ENCODE data around the gene CCDC180. TPM values are rescaled to one million over a fixed set of nuclear protein-coding genes. Genes with fewer than 3 reads are reported as not detected.
"Not testable (repeated sequence)": the region's sequence is repeated elsewhere in the genome, so short reads cannot be mapped to it uniquely, and the experiment has no call there.

CCDC180 gene
- polyA plus RNA-seq, 10 donors = 3.9 to 17.7 (median 6.7) TPM

DNA sequence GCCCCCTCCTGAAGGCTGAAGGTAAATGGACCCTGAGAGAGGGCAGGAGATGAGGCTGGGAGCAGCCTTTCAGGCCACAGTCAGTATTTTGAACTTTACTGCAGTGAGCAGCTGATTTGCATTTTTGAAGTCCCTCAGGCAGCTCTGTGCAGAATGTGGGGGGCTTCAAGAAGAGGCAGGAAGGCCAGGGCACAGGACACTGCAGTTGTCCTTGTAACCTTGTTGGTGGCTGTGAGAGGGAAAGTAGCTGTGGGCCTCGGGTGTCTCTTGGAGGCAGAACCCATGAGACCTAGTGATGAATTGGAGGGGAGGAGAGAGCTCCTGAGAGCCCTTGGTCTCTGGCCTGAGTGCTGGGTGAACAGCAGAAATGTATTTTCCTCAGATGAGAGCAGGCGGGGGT is 2.6 kb downstream of the CCDC180 start:
- no peak for DNase-seq

DNA sequence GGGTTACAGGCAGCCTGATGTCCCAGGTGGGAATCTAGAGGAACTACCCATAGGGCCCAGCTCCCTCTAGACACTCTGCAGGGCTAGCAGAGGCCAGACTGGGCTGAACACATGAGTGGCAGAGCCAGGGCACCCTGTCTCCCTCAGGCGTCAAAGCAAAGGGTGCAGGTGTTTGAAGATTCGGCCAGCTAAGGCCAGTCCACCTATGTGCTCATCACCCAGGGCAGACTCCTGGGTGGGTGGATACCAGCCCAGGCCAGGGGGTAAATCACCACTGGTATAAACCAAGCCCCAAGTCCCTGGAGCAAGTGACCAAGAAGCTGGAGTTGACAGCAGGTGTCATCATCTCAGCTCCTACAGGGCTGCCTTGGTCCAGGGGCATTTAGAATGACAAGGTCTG is 3.4 kb downstream of the CCDC180 start:
- no peak for DNase-seq

DNA sequence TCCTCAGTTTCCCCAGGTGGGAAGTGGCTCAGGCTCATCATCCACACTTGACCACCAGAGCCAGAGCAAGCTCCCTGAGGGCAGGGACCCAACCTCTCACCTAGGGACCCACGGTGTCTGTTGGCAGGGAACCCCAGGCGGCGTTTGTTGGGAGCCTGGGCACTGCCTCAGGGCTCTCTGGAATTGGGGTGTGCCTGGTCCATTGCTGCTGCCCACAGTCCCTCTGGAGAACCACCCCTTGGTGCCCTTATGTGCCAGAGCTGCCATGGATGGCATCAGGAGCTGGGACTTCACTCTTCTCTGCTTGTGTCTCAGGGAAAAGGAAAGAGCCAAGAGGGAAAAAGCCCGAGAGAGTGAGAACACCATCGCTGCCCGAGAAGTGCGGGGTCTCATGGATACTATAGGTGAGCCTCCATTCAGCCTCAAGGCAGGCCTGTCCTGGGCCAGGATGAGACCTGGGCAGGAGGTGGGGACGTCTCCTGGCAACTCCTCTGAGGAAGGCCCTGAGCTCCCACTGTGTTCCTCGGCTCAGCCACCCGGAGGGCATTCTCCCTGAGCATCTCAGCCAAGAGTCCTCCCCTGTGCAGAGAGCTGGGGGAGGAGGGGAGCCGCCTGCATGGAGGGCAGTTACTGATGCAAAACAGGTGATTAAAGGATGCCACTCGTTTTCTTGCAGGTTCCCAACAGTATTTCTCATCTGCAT is 4.5 kb downstream of the CCDC180 start:
- DNase-seq = no peak

DNA sequence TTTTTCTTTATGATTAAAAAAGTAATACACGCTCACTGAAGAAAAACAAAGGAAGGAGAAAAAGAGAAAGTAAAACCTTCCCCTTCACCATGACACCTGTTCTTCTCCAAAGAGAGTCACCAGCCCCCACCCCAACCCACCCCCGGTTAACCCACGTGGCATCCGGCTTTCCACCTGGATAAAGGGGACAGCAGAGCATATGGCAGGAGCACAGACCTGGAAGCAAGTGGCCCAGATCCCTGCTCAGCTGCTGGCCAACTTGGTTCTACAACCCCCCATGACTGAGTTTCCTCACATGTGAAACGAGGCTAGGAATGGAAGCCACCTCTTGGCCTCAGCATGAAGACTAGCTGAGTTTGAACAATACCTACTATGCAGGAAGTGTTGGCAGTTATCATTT is 5.1 kb downstream of the CCDC180 start:
- DNase-seq = no peak

DNA sequence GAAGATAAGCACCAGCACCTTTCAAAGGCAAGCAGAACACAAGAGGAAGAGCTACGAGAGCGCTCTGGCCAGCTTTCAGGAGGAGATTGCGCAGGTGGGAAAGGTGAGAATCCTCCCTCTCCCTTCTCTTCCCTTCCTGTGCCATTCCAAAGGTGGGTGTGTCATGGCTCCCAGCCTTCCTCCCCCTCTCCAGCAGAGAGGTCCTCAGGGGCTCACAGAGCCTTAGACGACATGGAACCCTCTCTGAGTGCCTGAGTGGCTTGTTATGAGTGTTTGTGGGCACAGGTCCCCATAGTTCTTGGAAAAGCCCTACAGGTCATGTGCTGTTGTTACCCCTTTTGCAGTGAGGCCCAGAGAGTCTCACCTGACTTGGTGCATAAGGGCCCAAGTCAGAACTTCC is 5.8 kb downstream of the CCDC180 start:
- no peak for DNase-seq

DNA sequence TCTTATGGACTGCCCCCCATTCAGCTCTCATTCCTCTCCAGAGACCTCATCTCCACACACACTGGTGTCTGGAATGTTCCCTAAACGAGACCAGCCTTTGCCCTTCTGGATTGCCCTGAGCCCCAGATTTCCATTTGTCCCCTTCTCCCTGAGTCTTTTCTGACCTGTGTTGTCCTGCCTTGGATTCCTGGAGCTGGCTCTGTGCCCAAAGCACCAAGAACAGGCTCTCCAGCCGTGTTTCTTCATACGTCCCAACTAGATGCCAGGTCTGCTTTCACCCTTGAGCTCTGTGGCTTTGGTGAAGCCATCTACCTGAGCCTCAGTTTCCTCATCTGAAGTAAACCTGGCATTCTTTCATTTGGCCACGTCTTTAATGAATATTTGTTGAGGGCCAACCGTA is 6.3 kb downstream of the CCDC180 start:
- DNase-seq = no peak

DNA sequence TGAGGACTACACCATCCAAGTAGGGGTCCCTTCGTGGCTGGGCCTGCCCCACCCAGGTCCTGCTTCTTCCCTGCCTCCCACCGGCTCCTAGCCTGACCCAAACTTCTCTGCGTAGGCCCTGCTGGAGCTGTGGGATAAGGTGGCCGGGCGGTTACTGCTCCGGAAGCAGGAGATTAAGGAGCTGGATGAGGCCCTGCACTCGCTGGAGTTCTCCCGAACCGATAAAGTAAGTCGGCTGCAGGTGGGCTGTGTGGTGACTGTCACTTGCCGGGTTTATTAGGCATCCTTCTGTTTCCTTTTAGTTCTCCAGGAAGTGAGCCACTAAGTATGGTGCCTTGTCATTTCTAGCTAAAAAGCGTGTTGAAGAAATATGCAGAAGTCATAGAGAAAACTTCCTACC is 7.0 kb downstream of the CCDC180 start:
- DNase-seq = no peak

DNA sequence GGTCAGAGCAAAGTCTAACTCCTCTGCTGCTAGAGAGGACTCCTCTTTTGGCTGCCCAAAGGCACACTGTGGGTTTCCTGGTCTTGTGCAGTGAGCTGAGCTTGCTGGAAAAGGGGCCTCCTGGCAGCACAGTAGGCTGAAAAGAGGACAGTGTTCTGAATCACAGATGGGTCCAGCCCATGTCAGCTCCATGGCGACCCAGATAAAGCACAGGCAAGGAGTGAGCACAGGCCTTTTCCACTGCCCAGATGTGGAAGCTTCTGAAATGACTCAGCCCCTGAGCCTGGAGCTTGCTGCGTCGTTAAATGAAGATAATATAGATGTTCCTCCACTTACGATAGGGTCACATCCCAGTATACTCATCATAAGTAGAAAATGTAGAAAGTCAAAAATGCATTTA is 8.1 kb downstream of the CCDC180 start:
- no peak for DNase-seq

DNA sequence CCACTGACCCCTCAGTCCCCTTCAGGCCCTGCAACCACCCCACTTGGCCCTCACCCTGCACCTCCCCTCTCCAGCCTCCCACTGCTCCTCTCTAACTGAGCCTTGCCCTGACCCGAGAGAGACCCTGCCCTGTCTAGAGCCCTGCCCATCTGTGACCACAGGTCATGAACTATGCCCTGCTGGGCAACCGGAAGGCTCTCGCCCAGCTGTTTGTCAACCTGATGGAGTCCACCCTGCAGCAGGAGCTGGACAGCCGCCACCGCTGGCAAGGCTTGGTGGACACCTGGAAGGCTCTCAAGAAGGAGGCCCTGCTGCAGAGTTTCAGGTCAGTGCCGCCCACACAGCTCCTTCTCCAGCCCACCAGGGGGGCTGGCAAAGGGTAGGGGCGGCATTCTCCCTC is 9.4 kb downstream of the CCDC180 start:
- DNase-seq = no peak

DNA sequence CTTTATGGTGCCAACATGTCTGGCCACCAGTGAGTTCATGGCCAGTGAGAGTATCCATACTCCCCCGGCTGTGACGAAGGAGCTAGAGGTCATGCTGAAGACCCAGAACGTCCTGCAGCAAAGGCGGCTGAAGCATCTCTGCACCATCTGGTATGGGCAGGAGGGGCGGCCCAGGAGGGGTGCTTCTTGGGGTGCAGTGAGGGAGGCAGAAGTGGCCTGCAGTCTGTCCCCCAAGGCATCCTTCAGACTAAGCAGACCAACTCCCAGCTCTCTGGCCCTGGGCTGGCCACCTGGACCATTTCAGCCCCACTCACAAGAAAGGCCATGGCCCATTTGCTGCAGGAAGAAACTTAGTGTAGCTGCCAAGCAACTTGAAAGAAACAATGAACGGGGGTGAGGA is 11.0 kb downstream of the CCDC180 start:
- DNase-seq = no peak

DNA sequence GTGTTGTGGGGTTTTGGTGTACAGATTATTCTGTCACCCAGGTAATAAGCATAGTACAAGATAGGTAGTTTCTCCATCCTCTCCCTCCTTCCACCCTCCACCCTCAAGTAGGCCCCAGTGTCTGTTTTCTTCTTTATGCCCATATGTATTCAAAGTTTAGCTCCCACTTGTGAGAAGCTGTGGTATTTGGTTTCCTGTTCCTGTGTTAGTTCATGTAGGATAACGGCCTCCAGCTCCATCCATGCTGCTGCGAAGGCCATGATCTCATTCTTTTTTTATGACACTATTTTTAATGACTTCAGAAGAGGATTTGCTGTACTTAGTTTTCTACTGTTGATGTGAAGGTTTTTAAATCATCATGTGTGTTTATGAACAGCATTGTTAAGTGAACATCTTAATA is 11.9 kb downstream of the CCDC180 start:
- no peak for DNase-seq

DNA sequence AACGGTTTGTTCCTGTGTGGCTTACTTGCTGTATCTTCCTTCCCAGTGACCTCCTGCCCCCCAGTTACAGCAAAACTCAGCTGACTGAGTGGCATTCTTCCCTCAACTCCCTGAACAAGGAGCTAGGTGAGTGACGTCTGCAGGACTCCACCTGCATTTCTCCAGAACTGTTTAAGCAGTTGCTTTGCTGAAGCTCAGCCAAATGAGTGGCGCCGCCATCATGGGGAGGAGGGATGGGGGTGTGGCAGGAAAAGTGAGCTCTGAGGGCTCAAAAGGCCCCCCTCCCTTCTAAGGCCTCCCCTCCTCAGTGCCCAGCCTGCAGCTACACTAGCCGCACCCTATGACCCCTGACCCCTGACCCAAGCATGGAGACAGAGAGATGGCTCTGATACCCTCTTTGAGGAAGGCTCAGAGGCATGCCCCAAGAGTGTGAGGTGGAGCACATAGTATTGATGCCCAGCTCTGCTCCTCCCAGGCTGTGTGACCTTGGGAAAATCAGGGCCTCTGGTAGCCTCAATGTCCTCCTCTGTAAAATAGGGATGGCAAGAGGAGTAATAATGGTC is 12.7 kb downstream of the CCDC180 start:
- DNase-seq = no peak

DNA sequence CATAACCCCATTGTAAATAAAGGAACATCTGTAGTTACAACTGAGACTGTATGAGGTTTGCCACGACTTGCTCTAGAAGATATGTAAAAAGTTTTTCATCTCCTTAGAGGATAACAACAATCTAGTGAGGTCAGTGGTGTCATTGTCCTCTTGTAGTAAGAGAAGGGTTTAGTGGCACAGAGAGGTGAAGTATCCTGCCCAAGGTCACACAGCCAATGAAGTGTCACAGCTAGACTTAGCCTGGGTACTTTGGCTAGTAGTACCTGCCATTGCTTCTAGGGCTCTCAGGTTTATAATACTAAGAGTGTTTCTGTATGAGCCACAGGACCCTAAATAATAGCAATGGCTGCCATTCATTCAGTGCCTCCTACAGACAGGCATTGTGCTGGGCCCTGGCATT is 13.8 kb downstream of the CCDC180 start:
- DNase-seq = no peak

DNA sequence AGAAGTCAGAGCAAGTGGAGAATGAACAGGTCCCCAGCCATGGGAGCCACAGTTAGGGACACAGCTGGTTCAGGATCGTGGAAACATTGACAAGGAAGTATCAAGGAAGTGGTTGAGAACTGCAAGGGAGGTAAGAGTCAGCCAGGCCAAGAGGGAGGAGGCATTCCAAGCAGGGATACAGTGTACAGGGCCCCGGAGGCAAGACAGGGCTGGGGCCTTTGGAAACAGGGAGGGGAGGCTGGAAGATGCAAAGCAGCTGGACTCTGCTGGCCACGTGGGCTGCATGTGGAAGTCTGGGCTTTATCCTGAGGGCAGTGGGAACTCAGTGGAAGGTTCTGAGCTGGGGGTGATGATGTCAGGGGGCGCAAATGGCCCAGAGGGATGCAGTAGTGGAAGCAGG is 14.2 kb downstream of the CCDC180 start:
- peak in 1 of 3 donors; percentile 38 for DNase-seq

DNA sequence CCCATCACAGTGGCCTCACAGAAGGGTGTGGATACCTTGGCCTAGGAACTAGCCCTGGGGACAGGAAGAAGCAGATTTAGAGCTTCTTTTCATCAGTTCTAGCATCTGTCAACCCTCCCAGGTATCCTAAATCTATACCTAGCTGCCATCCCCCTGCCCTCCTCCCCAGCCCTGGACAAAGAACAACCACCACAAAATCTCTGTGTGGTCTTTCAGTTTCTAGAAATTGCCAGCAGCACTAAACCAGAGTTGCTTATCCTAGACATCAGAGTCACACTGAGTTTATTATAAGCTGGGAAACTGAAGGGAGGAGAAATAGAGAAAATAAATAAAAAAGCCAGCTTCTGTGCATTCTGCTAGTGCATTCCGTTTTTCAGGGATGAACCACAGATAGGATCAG is 14.6 kb downstream of the CCDC180 start:
- no peak for DNase-seq

DNA sequence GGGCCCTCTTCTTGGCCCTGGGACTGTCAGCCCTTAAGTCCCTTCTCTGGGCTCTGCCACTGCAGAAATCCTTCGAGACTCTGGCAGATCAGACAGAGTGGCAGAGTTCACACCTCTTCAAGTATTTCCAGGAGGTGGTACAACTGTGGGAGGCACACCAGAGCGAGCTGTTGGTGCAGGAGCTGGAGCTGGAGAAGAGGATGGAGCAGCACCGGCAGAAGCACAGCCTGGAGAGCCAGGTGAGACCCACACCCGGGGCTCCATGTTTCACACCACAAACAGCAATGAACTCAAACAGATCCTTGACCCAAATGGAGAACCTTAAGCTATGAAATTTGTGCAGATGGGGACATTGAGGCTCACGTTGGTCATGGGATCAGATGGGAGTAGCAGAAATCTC is 17.5 kb downstream of the CCDC180 start:
- DNase-seq = no peak

DNA sequence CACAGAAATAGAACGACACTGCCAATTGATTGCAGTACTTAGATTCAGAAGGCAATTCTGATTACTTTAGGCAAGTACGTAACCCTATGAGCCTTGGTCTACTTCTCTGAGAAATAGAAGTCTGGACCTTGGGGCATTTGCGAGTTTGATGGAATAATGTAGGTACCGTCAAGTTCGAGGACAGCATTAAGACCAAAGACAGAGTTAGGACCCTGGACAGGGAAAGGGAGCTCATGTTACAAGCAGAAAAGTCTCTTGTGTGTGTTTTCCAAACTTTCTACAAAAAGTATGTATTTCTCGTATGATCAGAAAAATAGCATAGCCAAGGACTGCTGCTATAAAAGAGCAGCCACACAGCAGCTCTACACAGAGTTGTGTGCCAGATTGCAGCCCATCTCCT is 20.1 kb downstream of the CCDC180 start:
- no peak for DNase-seq

DNA sequence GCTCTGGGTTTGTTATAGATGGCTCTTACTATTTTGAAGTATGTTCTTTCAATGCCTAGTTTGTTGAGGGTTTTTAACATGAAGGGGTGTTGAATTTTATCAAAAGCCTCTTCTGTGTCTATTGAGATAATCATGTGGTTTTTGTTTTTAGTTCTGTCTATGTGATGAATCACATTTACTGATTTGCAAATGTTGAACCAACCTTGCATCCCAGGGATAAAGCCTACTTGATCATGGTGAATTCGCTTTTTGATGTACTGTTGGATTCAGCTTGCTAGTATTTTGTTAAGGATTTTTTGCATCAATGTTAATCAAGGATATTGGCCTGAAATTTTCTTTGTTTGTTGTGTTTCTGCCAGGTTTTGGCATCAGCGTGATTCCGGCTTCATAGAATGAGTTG is 25.5 kb downstream of the CCDC180 start:
- no peak for DNase-seq

DNA sequence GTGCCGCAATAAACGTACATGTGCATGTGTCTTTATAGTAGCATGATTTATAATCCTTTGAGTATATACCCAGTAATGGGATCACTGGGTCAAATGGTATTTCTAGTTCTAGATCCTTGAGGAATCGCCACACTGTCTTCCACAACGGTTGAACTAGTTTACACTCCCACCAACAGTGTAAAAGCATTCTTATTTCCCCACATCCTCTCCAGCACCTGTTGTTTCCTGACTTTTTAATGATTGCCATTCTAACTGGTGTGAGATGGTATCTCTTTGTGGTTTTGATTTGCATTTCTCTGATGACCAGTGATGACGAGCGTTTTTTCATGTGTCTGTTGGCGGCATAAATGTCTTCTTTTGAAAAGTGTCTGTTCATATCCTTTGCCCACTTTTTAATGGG is 28.2 kb downstream of the CCDC180 start:
- not testable (repeated sequence) for DNase-seq

DNA sequence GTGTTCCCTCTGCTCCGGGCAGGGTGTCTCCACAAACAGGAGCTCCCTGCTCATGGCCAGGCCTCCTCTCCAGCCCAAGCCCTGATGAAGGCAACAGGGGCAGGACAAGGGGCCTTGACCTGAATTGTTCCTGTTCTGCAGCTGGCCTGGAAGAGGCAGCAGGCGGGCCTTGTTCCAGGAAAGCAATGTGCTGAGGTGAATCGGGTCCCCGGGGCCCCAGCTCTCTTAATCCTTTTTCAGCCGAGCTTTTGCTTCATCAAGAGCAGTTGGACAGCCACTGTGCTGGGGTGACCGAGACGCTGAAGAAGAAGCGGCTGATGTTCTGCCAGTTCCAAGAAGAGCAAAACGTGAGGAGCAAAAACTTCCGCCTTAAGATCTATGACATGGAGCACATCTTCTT is 41.4 kb downstream of the CCDC180 start:
- peak; percentile 7 to 79 (median 44) for DNase-seq

DNA sequence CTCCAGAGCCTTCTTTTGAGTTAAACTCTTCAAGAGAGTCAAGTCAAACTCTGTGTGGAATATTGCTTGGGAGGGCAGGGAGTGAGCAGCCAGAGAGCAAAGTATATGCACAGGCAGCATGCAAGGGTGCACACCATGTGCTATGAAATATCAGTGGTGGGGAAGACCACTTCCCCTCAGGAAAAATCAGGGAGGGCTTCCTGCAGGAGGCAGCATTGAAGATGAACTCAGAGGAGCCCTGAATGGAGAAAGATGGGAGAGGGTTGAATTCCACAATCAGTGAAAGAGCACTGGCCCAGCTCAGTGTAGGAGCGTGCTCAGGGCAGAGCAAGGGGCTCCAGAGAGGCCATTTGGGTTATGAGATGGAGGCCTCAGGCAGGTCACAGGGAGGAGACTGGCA is 41.9 kb downstream of the CCDC180 start:
- no peak for DNase-seq

DNA sequence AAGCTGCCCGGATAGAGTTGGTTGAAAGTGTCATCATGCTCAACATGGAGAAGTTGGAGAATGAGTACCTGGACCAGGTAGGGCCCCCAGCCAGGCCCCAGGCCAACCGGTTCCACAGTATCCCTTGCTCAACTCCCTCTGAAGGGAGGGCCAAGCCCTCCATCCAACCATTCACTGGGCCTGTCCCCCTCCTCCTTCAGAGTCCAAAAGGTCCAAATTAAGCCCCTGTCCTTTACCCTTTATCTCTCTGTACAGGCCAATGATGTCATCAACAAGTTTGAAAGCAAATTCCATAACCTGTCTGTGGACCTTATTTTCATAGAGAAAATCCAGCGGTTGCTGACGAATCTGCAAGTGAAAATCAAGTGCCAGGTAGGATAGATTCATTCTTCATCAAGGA is 47.2 kb downstream of the CCDC180 start:
- no peak for DNase-seq

DNA sequence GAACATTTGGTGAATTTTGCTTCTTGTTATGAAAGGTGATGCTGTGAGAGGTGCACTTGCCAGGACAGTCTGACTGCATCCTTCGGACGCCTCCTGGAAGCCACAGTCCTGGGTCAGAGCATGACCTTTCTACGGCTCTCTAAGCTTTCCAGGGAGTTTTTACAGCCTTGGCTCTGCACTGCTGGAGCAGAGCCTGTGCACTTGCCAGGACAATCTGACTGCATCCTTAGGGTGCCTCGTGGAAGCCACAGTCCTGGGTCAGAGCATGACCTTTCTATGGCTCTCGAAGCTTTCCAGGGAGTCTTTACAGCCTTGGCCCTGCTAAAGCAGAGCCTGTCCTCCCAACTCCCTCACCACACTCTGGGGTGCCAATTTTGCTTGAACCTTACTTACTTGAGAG is 49.6 kb downstream of the CCDC180 start:
- peak in 1 of 3 donors; percentile 13 for DNase-seq

Measured in muscle of back (tissue), 11 donors.